ENCODE data around the gene ALPK3.

GRCh38 chr15:84880822-84881519 lies 63.8 kb downstream of the ALPK3 start:
- no peak for TF ChIP-seq POLR2A (IDR thresholded peaks at IDR 0.05)
- no peak for TF ChIP-seq CTCF (IDR thresholded peaks at IDR 0.05)
